ENCODE data around the gene CD2AP.

DNA sequence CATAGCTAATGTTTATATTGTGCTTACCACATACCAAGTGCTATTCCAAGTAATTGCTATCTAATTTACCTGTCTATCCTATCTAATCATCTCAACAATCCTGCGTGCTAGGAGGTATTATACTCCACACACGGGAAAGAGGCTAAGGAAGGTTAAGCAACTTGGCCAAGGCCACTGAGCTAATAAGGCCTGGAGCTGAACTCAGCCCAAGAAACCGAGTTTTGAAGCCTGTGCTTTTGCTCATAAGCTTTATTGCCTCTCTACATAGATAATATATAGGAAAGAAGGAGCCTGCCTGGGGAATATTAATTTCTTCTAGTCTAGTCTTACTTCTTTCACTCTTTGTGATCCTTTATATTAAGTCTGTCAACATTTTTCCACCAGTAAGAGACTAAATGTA lies 153.0 kb downstream of the CD2AP start:
- TF ChIP-seq CTCF (IDR thresholded peaks at IDR 0.05), result no peak
- no peak for TF ChIP-seq POLR2AphosphoS5 (IDR thresholded peaks at IDR 0.05; ENCODE audit: insufficient read depth in 1 of 2, low read depth in 1 of 2)

Data from vagina (tissue), 2 donors.